ENCODE results near the gene NOP53. TPM values are rescaled to one million over a fixed set of nuclear protein-coding genes. Genes with fewer than 3 reads are reported as not detected.

The NOP53 gene
- total and polyA plus RNA-seq, 2 of the 4 experiments (the other 2 are of a cell fraction) = 59.5 to 83.2 TPM

DNA sequence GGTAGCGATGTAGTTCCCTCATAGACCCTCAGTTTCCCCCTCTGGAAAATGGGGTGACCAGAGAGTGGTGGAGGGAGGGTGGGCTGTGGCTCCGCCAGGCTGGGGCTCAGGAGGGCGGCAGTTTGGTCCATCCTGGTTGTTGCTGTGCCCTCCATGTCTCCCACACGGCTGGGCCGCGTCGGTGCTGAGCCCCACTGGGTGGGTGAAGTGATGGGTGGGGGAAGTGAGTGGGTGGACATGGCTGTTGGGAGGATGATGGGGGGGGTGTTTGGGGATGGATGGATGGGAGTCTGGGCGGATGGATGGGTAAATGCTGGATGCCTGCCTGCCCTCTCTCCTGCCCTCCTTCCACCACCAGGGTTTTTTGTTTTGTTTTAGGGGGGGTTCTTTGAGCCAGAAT lies 48.7 kb upstream of the NOP53 start:
- ChIA-PET CTCF (no interaction called here), POLR2A (ENCODE audit: unreplicated experiment) (no interaction called here)
- no peak overlapping the region for H3K23ac ChIP-seq (ENCODE audit: low read depth, low read length)
- H3K9me1 ChIP-seq (ENCODE audit: insufficient read depth, low read length) = peaks cover 5% of the 10 kb centered on the region; the same call in 1 of the 2 replicates
- H3K9me3 ChIP-seq (ENCODE audit: control insufficient read depth, insufficient read depth, low read length) = no peaks in the 10 kb centered on the region
- no peak overlapping the region for H3K4me2 ChIP-seq (ENCODE audit: low read depth, low read length)
- H4K8ac ChIP-seq (ENCODE audit: low read depth in 2 of 2, low read length in 2 of 2) = no peak overlapping the region
- H3K14ac ChIP-seq (replicated peaks; ENCODE audit: low read depth, low read length) = no peak overlapping the region
- no peak overlapping the region for H2AK5ac ChIP-seq (ENCODE audit: low read depth, low read length)
- H3K4me3 ChIP-seq (ENCODE audit: insufficient read depth, low read depth, low read length) = no peak overlapping the region
- H3K18ac ChIP-seq (ENCODE audit: low read depth, low read length) = no peak overlapping the region
- in situ Hi-C loops (cut with MboI; ENCODE audit: low sequenced_read_pairs) = no loop called here
- intact Hi-C loops (cut with micrococcal nuclease) = loop anchor here (5.0 kb wide), 1 partner anchor 389 kb away; the partner anchor contains the start of gene C5AR1
- H4K20me1 ChIP-seq (ENCODE audit: insufficient read depth, low read length) = peaks cover 35% of the 10 kb centered on the region
- TF ChIP-seq, protein P1, sequence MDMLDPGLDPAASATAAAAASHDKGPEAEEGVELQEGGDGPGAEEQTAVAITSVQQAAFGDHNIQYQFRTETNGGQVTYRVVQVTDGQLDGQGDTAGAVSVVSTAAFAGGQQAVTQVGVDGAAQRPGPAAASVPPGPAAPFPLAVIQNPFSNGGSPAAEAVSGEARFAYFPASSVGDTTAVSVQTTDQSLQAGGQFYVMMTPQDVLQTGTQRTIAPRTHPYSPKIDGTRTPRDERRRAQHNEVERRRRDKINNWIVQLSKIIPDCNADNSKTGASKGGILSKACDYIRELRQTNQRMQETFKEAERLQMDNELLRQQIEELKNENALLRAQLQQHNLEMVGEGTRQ (IDR thresholded peaks at IDR 0.05; ENCODE audit: low read depth, low read length) = no peak
- TF ChIP-seq POLR2A (IDR thresholded peaks at IDR 0.05; ENCODE audit: low read depth, low read length) (no peak), NFE2L2 (IDR thresholded peaks at IDR 0.05; ENCODE audit: low read depth, low read length) (no peak), MAZ (IDR thresholded peaks at IDR 0.05; ENCODE audit: borderline replicate concordance, low read depth, low read length) (no peak), MAFK (IDR thresholded peaks at IDR 0.05; ENCODE audit: low read depth, low read length) (no peak), FOS (IDR thresholded peaks at IDR 0.05; ENCODE audit: low read depth, low read length) (no peak), RFX5 (IDR thresholded peaks at IDR 0.05; ENCODE audit: low read depth, low read length) (no peak), RCOR1 (IDR thresholded peaks at IDR 0.05; ENCODE audit: insufficient replicate concordance, low read length) (no peak), BHLHE40 (IDR thresholded peaks at IDR 0.05; ENCODE audit: low read depth, low read length) (no peak), CEBPB (IDR thresholded peaks at IDR 0.05; ENCODE audit: low read depth, low read length) (no peak)
- TF ChIP-seq, protein P2, sequence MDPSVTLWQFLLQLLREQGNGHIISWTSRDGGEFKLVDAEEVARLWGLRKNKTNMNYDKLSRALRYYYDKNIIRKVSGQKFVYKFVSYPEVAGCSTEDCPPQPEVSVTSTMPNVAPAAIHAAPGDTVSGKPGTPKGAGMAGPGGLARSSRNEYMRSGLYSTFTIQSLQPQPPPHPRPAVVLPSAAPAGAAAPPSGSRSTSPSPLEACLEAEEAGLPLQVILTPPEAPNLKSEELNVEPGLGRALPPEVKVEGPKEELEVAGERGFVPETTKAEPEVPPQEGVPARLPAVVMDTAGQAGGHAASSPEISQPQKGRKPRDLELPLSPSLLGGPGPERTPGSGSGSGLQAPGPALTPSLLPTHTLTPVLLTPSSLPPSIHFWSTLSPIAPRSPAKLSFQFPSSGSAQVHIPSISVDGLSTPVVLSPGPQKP (IDR thresholded peaks at IDR 0.05; ENCODE audit: borderline replicate concordance, low read depth, low read length) = no peak
- TF ChIP-seq, protein P3, sequence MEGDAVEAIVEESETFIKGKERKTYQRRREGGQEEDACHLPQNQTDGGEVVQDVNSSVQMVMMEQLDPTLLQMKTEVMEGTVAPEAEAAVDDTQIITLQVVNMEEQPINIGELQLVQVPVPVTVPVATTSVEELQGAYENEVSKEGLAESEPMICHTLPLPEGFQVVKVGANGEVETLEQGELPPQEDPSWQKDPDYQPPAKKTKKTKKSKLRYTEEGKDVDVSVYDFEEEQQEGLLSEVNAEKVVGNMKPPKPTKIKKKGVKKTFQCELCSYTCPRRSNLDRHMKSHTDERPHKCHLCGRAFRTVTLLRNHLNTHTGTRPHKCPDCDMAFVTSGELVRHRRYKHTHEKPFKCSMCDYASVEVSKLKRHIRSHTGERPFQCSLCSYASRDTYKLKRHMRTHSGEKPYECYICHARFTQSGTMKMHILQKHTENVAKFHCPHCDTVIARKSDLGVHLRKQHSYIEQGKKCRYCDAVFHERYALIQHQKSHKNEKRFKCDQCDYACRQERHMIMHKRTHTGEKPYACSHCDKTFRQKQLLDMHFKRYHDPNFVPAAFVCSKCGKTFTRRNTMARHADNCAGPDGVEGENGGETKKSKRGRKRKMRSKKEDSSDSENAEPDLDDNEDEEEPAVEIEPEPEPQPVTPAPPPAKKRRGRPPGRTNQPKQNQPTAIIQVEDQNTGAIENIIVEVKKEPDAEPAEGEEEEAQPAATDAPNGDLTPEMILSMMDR (conservative IDR thresholded peaks at IDR 0.05; ENCODE audit: low read depth, low read length) = no peak
- dilution Hi-C loops (cut with HindIII; ENCODE audit: low sequenced_read_pairs, unreplicated experiment) = no loop called here
- H3K4me1 ChIP-seq (ENCODE audit: control insufficient read depth, insufficient read depth, low read length) = no peaks in the 10 kb centered on the region
- H3K36me3 ChIP-seq (ENCODE audit: control insufficient read depth, insufficient read depth, low read length) = peaks cover 42% of the 10 kb centered on the region
- H2AFZ ChIP-seq (replicated peaks; ENCODE audit: low read length, poor library complexity) = no peak overlapping the region
- no peak overlapping the region for H3K56ac ChIP-seq (ENCODE audit: extremely low read depth, insufficient read depth, low read length)
- no peak for ATAC-seq (ENCODE audit: low read depth)
- H4K5ac ChIP-seq (ENCODE audit: low read depth, low read length) = no peak overlapping the region
- no peak overlapping the region for H3K9ac ChIP-seq (ENCODE audit: low read depth, low read length)
- no peaks in the 10 kb centered on the region for H3K27me3 ChIP-seq (ENCODE audit: control insufficient read depth, insufficient read depth, low read length)
- H2BK120ac ChIP-seq (ENCODE audit: low read depth, low read length) = no peak overlapping the region
- H2AK9ac ChIP-seq (replicated peaks; ENCODE audit: low read depth, low read length, poor library complexity) = no peak overlapping the region
- 83% methylated on average over 4 of the region's 8 CpGs; no CpG with 5 or more reads in 1 of the 2 experiments for WGBS, 2 experiments (ENCODE audit: extremely low coverage in 2 of 2, insufficient read length in 1 of 2)
- H2BK15ac ChIP-seq (ENCODE audit: low read depth, low read length) = no peak overlapping the region
- H3K4ac ChIP-seq (ENCODE audit: low read depth, low read length) = no peak overlapping the region
- peaks cover 0 to 29% of the 10 kb centered on the region in 2 experiments; a peak in 2 of 4 replicates for H3K79me1 ChIP-seq (ENCODE audit: low read depth in 1 of 2, low read length in 2 of 2)
- DNase-seq = no peak
- H3K27ac ChIP-seq (ENCODE audit: insufficient read depth, low read length) = no peak overlapping the region
- H4K91ac ChIP-seq (ENCODE audit: insufficient read depth, low read depth, low read length) = no peak overlapping the region
- H2BK20ac ChIP-seq (ENCODE audit: low read depth, low read length) = no peak overlapping the region
- no peak overlapping the region for H2BK5ac ChIP-seq (ENCODE audit: low read depth, low read length, poor library complexity, severe bottlenecking)
- no TSS peak for BruUV-seq (replicated peaks)

Data from IMR-90 (cell line).